WTC11 (cell line): ENCODE data around the gene PDF. TPM values are rescaled to one million over a fixed set of nuclear protein-coding genes. Genes with fewer than 3 reads are reported as not detected.
A peak's percentile ranks its signal among the peaks of the same experiment; 100 is the strongest.

Experiments
- CBFB ChIP-seq: sonication (generic); formaldehyde crosslinking; IDR thresholded peaks from 2 replicates; pipeline ENCODE4 v1.8.1; 2022; ENCODE audit warnings: mild to moderate bottlenecking, low read depth, missing genetic modification reagents
- GABPB1 ChIP-seq: sonication (generic); formaldehyde crosslinking; IDR thresholded peaks from 2 replicates; pipeline ENCODE4 v1.8.1; 2023; ENCODE audit warnings: mild to moderate bottlenecking, missing genetic modification reagents
- KAT7 ChIP-seq: sonication (generic); formaldehyde crosslinking; IDR thresholded peaks from 2 replicates; pipeline ENCODE4 v1.8.1; 2023; ENCODE audit warnings: missing genetic modification reagents, mild to moderate bottlenecking, borderline replicate concordance
- MYBL2 ChIP-seq: sonication (generic); formaldehyde crosslinking; IDR thresholded peaks from 2 replicates; pipeline ENCODE4 v1.8.1; 2023; ENCODE audit warnings: mild to moderate bottlenecking, moderate library complexity, missing genetic modification reagents
- NFATC4 ChIP-seq: fragments of 250-450 bp; sonication (Bioruptor Pico); IDR thresholded peaks from 2 replicates; pipeline ENCODE4 v1.9.0; 2021; ENCODE audit warnings: mild to moderate bottlenecking
- OVOL2 ChIP-seq: fragments of 250-450 bp; sonication (Bioruptor Pico); IDR thresholded peaks from 2 replicates; pipeline ENCODE4 v1.9.0; 2021; ENCODE audit warnings: mild to moderate bottlenecking, borderline replicate concordance
- TEAD1 ChIP-seq: sonication (generic); formaldehyde crosslinking; IDR thresholded peaks from 2 replicates; pipeline ENCODE4 v1.8.0; 2022; ENCODE audit warnings: mild to moderate bottlenecking, missing genetic modification reagents
- ZNF219 ChIP-seq: sonication (generic); formaldehyde crosslinking; IDR thresholded peaks from 2 replicates; pipeline ENCODE4 v1.8.0; 2023; ENCODE audit warnings: missing genetic modification reagents, mild to moderate bottlenecking, borderline replicate concordance
- total RNA-seq: library from RNA; stranded (reverse); gene quantifications from 3 replicates; pipeline ENCODE4 v1.2.3, GENCODE V29; 2021
- TF ChIP-seq, protein P1 (sequence below): sonication (generic); formaldehyde crosslinking; IDR thresholded peaks from 2 replicates; pipeline ENCODE4 v1.8.1; 2023; ENCODE audit warnings: mild to moderate bottlenecking, missing genetic modification reagents, moderate library complexity
- TF ChIP-seq, protein P2 (sequence below): sonication (generic); formaldehyde crosslinking; IDR thresholded peaks from 2 replicates; pipeline ENCODE4 v1.8.1; 2023; ENCODE audit warnings: mild to moderate bottlenecking, missing genetic modification reagents, borderline replicate concordance
- TF ChIP-seq, protein P3 (sequence below): sonication (generic); formaldehyde crosslinking; IDR thresholded peaks from 2 replicates; pipeline ENCODE4 v1.8.1; 2023; ENCODE audit warnings: mild to moderate bottlenecking, moderate library complexity, missing genetic modification reagents
- TF ChIP-seq, protein P4 (sequence below): sonication (generic); formaldehyde crosslinking; conservative IDR thresholded peaks from 2 replicates; pipeline ENCODE4 v1.8.1; 2023; ENCODE audit warnings: mild to moderate bottlenecking, low read depth, missing genetic modification reagents, moderate library complexity
- TF ChIP-seq, protein P5 (sequence below): sonication (generic); formaldehyde crosslinking; IDR thresholded peaks from 2 replicates; pipeline ENCODE4 v1.8.1; 2023; ENCODE audit warnings: mild to moderate bottlenecking, missing genetic modification reagents
- TF ChIP-seq, protein P6 (sequence below): sonication (generic); formaldehyde crosslinking; IDR thresholded peaks from 2 replicates; pipeline ENCODE4 v1.8.0; 2022; ENCODE audit warnings: missing genetic modification reagents
- TF ChIP-seq, protein P7 (sequence below): sonication (generic); formaldehyde crosslinking; IDR thresholded peaks from 2 replicates; pipeline ENCODE4 v1.8.0; 2023; ENCODE audit warnings: missing genetic modification reagents, mild to moderate bottlenecking, borderline replicate concordance
- TF ChIP-seq, protein P8 (sequence below): sonication (generic); formaldehyde crosslinking; IDR thresholded peaks from 2 replicates; pipeline ENCODE4 v1.8.0; 2022; ENCODE audit warnings: mild to moderate bottlenecking, missing genetic modification reagents

The PDF gene
- total RNA-seq, 1 experiment from 2014 or later = 28.2 TPM

DNA sequence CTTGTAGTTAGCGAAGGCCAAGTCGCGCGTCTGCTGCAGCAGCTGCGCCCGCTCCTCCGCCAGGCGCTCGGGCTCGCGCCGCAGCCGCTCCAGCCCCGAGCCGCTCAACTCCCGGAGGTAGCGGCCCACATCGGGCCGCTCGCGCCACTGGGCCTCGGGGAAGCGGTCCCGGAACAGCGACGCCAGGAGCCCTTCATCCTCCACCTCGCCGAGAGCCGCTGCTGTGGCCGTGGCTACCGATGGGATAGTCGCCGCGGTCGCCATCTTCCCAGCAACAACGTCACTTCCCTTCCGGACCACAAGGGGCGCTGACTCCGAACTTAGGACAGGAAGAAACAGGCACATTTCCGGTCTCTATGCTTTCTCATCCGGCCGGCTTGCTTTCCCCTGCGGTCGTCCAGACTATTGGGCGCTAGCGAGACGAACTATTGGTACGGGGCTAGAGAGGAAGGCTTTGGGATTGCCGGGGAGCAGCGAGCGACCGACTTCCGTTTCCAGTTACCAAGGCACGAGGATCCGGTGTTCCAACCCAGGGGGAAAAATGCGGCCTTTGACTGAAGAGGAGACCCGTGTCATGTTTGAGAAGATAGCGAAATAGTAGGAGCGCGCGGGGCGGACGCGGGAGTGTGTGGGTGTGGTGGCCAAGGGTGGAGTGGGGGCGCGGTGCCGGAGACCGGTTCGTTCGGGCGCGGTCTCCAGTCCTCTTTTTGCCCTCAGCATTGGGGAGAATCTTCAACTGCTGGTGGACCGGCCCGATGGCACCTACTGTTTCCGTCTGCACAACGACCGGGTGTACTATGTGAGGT lies 9.1 kb upstream of the PDF start, which contains the start of the genes COG8 and NIP7 (continued):
- TF ChIP-seq, protein P1, sequence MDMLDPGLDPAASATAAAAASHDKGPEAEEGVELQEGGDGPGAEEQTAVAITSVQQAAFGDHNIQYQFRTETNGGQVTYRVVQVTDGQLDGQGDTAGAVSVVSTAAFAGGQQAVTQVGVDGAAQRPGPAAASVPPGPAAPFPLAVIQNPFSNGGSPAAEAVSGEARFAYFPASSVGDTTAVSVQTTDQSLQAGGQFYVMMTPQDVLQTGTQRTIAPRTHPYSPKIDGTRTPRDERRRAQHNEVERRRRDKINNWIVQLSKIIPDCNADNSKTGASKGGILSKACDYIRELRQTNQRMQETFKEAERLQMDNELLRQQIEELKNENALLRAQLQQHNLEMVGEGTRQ (CRISPR knock-in tag) = peak; percentile 55
- TF ChIP-seq NFATC4 (CRISPR knock-in tag) = no peak
- TF ChIP-seq, protein P2, sequence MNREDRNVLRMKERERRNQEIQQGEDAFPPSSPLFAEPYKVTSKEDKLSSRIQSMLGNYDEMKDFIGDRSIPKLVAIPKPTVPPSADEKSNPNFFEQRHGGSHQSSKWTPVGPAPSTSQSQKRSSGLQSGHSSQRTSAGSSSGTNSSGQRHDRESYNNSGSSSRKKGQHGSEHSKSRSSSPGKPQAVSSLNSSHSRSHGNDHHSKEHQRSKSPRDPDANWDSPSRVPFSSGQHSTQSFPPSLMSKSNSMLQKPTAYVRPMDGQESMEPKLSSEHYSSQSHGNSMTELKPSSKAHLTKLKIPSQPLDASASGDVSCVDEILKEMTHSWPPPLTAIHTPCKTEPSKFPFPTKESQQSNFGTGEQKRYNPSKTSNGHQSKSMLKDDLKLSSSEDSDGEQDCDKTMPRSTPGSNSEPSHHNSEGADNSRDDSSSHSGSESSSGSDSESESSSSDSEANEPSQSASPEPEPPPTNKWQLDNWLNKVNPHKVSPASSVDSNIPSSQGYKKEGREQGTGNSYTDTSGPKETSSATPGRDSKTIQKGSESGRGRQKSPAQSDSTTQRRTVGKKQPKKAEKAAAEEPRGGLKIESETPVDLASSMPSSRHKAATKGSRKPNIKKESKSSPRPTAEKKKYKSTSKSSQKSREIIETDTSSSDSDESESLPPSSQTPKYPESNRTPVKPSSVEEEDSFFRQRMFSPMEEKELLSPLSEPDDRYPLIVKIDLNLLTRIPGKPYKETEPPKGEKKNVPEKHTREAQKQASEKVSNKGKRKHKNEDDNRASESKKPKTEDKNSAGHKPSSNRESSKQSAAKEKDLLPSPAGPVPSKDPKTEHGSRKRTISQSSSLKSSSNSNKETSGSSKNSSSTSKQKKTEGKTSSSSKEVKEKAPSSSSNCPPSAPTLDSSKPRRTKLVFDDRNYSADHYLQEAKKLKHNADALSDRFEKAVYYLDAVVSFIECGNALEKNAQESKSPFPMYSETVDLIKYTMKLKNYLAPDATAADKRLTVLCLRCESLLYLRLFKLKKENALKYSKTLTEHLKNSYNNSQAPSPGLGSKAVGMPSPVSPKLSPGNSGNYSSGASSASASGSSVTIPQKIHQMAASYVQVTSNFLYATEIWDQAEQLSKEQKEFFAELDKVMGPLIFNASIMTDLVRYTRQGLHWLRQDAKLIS (CRISPR knock-in tag) = 0 out of 2 replicates have a peak, but pooled peaks have one; percentile 67
- 0 out of 2 replicates have a peak, but pooled peaks have one; percentile 79 for TF ChIP-seq MYBL2
- TF ChIP-seq, protein P3, sequence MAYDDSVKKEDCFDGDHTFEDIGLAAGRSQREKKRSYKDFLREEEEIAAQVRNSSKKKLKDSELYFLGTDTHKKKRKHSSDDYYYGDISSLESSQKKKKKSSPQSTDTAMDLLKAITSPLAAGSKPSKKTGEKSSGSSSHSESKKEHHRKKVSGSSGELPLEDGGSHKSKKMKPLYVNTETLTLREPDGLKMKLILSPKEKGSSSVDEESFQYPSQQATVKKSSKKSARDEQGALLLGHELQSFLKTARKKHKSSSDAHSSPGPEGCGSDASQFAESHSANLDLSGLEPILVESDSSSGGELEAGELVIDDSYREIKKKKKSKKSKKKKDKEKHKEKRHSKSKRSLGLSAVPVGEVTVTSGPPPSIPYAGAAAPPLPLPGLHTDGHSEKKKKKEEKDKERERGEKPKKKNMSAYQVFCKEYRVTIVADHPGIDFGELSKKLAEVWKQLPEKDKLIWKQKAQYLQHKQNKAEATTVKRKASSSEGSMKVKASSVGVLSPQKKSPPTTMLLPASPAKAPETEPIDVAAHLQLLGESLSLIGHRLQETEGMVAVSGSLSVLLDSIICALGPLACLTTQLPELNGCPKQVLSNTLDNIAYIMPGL (CRISPR knock-in tag) = peak; percentile 71
- TF ChIP-seq, protein P4, sequence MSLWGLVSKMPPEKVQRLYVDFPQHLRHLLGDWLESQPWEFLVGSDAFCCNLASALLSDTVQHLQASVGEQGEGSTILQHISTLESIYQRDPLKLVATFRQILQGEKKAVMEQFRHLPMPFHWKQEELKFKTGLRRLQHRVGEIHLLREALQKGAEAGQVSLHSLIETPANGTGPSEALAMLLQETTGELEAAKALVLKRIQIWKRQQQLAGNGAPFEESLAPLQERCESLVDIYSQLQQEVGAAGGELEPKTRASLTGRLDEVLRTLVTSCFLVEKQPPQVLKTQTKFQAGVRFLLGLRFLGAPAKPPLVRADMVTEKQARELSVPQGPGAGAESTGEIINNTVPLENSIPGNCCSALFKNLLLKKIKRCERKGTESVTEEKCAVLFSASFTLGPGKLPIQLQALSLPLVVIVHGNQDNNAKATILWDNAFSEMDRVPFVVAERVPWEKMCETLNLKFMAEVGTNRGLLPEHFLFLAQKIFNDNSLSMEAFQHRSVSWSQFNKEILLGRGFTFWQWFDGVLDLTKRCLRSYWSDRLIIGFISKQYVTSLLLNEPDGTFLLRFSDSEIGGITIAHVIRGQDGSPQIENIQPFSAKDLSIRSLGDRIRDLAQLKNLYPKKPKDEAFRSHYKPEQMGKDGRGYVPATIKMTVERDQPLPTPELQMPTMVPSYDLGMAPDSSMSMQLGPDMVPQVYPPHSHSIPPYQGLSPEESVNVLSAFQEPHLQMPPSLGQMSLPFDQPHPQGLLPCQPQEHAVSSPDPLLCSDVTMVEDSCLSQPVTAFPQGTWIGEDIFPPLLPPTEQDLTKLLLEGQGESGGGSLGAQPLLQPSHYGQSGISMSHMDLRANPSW (CRISPR knock-in tag) = no peak
- TF ChIP-seq, protein P5, sequence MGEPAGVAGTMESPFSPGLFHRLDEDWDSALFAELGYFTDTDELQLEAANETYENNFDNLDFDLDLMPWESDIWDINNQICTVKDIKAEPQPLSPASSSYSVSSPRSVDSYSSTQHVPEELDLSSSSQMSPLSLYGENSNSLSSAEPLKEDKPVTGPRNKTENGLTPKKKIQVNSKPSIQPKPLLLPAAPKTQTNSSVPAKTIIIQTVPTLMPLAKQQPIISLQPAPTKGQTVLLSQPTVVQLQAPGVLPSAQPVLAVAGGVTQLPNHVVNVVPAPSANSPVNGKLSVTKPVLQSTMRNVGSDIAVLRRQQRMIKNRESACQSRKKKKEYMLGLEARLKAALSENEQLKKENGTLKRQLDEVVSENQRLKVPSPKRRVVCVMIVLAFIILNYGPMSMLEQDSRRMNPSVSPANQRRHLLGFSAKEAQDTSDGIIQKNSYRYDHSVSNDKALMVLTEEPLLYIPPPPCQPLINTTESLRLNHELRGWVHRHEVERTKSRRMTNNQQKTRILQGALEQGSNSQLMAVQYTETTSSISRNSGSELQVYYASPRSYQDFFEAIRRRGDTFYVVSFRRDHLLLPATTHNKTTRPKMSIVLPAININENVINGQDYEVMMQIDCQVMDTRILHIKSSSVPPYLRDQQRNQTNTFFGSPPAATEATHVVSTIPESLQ (CRISPR knock-in tag) = no peak
- TF ChIP-seq, protein P6, sequence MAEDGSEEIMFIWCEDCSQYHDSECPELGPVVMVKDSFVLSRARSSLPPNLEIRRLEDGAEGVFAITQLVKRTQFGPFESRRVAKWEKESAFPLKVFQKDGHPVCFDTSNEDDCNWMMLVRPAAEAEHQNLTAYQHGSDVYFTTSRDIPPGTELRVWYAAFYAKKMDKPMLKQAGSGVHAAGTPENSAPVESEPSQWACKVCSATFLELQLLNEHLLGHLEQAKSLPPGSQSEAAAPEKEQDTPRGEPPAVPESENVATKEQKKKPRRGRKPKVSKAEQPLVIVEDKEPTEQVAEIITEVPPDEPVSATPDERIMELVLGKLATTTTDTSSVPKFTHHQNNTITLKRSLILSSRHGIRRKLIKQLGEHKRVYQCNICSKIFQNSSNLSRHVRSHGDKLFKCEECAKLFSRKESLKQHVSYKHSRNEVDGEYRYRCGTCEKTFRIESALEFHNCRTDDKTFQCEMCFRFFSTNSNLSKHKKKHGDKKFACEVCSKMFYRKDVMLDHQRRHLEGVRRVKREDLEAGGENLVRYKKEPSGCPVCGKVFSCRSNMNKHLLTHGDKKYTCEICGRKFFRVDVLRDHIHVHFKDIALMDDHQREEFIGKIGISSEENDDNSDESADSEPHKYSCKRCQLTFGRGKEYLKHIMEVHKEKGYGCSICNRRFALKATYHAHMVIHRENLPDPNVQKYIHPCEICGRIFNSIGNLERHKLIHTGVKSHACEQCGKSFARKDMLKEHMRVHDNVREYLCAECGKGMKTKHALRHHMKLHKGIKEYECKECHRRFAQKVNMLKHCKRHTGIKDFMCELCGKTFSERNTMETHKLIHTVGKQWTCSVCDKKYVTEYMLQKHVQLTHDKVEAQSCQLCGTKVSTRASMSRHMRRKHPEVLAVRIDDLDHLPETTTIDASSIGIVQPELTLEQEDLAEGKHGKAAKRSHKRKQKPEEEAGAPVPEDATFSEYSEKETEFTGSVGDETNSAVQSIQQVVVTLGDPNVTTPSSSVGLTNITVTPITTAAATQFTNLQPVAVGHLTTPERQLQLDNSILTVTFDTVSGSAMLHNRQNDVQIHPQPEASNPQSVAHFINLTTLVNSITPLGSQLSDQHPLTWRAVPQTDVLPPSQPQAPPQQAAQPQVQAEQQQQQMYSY (CRISPR knock-in tag) = 0 out of 2 replicates have a peak, but pooled peaks have one; percentile 18
- peak; percentile 88 for TF ChIP-seq GABPB1 (CRISPR knock-in tag)
- peak; percentile 12; the same call in 1 of the 2 replicates for TF ChIP-seq TEAD1 (CRISPR knock-in tag)
- peak; percentile 94; the same call in 1 of the 2 replicates for TF ChIP-seq CBFB (CRISPR knock-in tag)
- TF ChIP-seq ZNF219 (CRISPR knock-in tag) = 0 out of 2 replicates have a peak, but pooled peaks have one; percentile 44
- TF ChIP-seq KAT7 (CRISPR knock-in tag) = no peak
- TF ChIP-seq, protein P7, sequence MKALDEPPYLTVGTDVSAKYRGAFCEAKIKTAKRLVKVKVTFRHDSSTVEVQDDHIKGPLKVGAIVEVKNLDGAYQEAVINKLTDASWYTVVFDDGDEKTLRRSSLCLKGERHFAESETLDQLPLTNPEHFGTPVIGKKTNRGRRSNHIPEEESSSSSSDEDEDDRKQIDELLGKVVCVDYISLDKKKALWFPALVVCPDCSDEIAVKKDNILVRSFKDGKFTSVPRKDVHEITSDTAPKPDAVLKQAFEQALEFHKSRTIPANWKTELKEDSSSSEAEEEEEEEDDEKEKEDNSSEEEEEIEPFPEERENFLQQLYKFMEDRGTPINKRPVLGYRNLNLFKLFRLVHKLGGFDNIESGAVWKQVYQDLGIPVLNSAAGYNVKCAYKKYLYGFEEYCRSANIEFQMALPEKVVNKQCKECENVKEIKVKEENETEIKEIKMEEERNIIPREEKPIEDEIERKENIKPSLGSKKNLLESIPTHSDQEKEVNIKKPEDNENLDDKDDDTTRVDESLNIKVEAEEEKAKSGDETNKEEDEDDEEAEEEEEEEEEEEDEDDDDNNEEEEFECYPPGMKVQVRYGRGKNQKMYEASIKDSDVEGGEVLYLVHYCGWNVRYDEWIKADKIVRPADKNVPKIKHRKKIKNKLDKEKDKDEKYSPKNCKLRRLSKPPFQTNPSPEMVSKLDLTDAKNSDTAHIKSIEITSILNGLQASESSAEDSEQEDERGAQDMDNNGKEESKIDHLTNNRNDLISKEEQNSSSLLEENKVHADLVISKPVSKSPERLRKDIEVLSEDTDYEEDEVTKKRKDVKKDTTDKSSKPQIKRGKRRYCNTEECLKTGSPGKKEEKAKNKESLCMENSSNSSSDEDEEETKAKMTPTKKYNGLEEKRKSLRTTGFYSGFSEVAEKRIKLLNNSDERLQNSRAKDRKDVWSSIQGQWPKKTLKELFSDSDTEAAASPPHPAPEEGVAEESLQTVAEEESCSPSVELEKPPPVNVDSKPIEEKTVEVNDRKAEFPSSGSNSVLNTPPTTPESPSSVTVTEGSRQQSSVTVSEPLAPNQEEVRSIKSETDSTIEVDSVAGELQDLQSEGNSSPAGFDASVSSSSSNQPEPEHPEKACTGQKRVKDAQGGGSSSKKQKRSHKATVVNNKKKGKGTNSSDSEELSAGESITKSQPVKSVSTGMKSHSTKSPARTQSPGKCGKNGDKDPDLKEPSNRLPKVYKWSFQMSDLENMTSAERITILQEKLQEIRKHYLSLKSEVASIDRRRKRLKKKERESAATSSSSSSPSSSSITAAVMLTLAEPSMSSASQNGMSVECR (CRISPR knock-in tag) = peak; percentile 62; the same call in 1 of the 2 replicates
- TF ChIP-seq, protein P8, sequence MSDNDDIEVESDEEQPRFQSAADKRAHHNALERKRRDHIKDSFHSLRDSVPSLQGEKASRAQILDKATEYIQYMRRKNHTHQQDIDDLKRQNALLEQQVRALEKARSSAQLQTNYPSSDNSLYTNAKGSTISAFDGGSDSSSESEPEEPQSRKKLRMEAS (CRISPR knock-in tag) = peak; percentile 93
- TF ChIP-seq OVOL2 = no peak
